ENCODE data around the gene IL17B. TPM values are rescaled to one million over a fixed set of nuclear protein-coding genes. Genes with fewer than 3 reads are reported as not detected.

IL17B gene
- total RNA-seq, 2 donors from 2014 or later = 0.83 to 2.9 TPM

GRCh38 chr5:149404746-149405549 lies 25.9 kb upstream of the IL17B start:
- Histone ChIP-seq H3K4me3 (no peak overlapping the region), H3K9me3 (no peaks in the 10 kb centered on the region), H3K27ac (peak overlapping the region; percentile 65 to 73), H3K27me3 (no peaks in the 10 kb centered on the region), H3K4me1 (peaks cover 4 to 22% of the 10 kb centered on the region in 2 donors), H3K36me3 (peaks cover 5% of the 10 kb centered on the region)
- DNase-seq (ENCODE audit: low spot score) = no peak
- TF ChIP-seq, protein P1, sequence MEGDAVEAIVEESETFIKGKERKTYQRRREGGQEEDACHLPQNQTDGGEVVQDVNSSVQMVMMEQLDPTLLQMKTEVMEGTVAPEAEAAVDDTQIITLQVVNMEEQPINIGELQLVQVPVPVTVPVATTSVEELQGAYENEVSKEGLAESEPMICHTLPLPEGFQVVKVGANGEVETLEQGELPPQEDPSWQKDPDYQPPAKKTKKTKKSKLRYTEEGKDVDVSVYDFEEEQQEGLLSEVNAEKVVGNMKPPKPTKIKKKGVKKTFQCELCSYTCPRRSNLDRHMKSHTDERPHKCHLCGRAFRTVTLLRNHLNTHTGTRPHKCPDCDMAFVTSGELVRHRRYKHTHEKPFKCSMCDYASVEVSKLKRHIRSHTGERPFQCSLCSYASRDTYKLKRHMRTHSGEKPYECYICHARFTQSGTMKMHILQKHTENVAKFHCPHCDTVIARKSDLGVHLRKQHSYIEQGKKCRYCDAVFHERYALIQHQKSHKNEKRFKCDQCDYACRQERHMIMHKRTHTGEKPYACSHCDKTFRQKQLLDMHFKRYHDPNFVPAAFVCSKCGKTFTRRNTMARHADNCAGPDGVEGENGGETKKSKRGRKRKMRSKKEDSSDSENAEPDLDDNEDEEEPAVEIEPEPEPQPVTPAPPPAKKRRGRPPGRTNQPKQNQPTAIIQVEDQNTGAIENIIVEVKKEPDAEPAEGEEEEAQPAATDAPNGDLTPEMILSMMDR (IDR thresholded peaks at IDR 0.05) = no peak

DNA sequence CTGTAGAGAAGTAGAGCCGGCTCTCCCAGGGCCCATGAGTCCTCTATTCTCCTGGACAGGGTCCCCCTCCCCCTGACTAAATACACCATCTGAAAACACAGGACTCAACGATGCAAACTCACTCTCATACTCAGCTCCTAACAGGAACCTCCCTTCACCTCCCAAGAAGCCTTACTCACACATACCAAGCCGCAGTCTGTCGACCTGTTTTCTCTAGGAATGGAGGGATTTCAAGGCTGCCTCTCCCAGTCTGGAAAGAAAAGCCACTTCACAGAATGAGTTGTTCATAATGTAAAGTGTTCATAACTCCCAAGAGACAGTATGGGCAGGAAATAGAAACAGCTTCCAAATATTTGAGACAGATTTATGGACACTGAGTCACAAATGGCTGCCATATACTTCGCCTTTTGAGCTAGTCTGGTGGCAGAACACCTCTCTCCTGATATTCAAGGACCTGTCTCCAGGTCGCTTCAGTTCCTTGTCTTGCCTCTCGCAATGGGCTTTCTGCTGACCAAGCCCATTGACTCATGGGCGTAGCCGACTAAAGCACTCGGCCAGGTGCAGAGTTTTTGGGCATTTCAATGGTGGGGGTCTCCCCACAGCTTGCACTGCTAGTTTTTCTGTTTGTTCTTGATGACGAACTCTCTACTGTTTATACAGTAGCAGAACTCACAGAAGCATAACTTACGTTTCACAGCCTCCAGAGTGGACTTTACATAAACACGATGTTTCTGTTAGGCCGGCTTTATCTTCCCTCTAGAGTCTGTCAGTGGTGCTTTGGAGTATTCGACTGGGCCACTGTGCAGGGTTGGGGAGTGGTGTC lies 25.0 kb upstream of the IL17B start:
- Histone ChIP-seq H3K36me3 (peaks cover 5% of the 10 kb centered on the region), H3K9me3 (no peaks in the 10 kb centered on the region), H3K27me3 (no peaks in the 10 kb centered on the region), H3K4me3 (no peak overlapping the region), H3K4me1 (peaks cover 4 to 25% of the 10 kb centered on the region in 2 donors), H3K27ac (peak overlapping the region in 1 of 2 donors; percentile 73)
- no peak for DNase-seq (ENCODE audit: low spot score)
- TF ChIP-seq, protein P1 (IDR thresholded peaks at IDR 0.05) = no peak

GRCh38 chr5:149402291-149402690 lies 23.2 kb upstream of the IL17B start:
- no peaks in the 10 kb centered on the region for H3K9me3 ChIP-seq
- no peak overlapping the region for H3K27ac ChIP-seq
- no peaks in the 10 kb centered on the region for H3K27me3 ChIP-seq
- peaks cover 4 to 25% of the 10 kb centered on the region in 2 donors for H3K4me1 ChIP-seq
- DNase-seq (ENCODE audit: low spot score) = no peak
- TF ChIP-seq, protein P1 (IDR thresholded peaks at IDR 0.05) = no peak
- no peak overlapping the region for H3K4me3 ChIP-seq
- H3K36me3 ChIP-seq = no peaks in the 10 kb centered on the region

- peaks cover 0 to 23% of the 10 kb centered on the region in 2 donors for H3K4me1 ChIP-seq
- TF ChIP-seq, protein P1 (IDR thresholded peaks at IDR 0.05) = no peak
- H3K4me3 ChIP-seq = no peak overlapping the region
- no peaks in the 10 kb centered on the region for H3K9me3 ChIP-seq
- no peak overlapping the region for H3K27ac ChIP-seq
- H3K36me3 ChIP-seq = no peaks in the 10 kb centered on the region
- H3K27me3 ChIP-seq = no peaks in the 10 kb centered on the region
- no peak for DNase-seq (ENCODE audit: low spot score)
These were observed 22.0 kb upstream of the IL17B start for GRCh38 chr5:149401051-149401450.

DNA sequence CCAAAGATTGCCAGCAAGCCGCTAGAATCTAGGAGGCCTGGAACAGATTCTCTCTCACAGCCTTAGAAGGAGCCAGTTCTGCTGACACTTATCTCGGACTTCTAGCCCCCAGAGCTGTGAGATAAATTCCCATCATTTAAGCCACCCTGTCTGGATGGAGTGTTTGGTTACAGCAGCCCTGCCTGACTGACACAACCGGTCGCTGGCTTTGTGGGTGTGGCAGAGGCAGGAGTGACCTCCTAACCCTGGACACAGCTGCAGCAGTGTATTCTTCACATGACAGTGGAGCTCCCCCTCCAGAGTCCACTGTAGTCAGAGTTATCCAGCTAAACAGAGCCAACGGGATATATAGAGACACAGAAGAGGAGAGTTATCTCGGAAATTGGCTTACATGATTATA lies 21.2 kb upstream of the IL17B start:
- no peak overlapping the region for H3K4me3 ChIP-seq
- no peaks in the 10 kb centered on the region for H3K36me3 ChIP-seq
- H3K27me3 ChIP-seq = no peaks in the 10 kb centered on the region
- TF ChIP-seq, protein P1 (IDR thresholded peaks at IDR 0.05) = no peak
- no peak for DNase-seq (ENCODE audit: low spot score)
- H3K4me1 ChIP-seq = peaks cover 0 to 15% of the 10 kb centered on the region in 2 donors
- H3K9me3 ChIP-seq = no peaks in the 10 kb centered on the region
- no peak overlapping the region for H3K27ac ChIP-seq

Data from right atrium auricular region (tissue), 2 donors.